HG03432 (cell line): ENCODE measurements around the gene MAB21L1.

ENCODE experiments used
- ATAC-seq: cut with Tn5 transposase; IDR thresholded peaks from one replicate; pipeline ENCODE4 v1.9.1; 2021; ENCODE audit warnings: mild to moderate bottlenecking, moderate library complexity; ENCODE audit not compliant: unreplicated experiment

The MAB21L1 gene

GRCh38 chr13:35480346-35480745, 3.9 kb upstream of the MAB21L1 start:
- no peak for ATAC-seq

- ATAC-seq, result no peak
Measured at GRCh38 chr13:35479706-35480105, 3.2 kb upstream of the MAB21L1 start.

GRCh38 chr13:35479038-35479492, 2.6 kb upstream of the MAB21L1 start:
- no peak for ATAC-seq

GRCh38 chr13:35478271-35479037, 2.0 kb upstream of the MAB21L1 start:
- no peak for ATAC-seq

- ATAC-seq, result no peak
Measured at GRCh38 chr13:35477386-35477946, 977 bp upstream of the MAB21L1 start.

- no peak for ATAC-seq
Measured at GRCh38 chr13:35475212-35475959, 1.1 kb downstream of the MAB21L1 start.

- ATAC-seq, result no peak
Measured at GRCh38 chr13:35474496-35475211, 1.8 kb downstream of the MAB21L1 start.

- no peak for ATAC-seq
Measured at GRCh38 chr13:35473802-35474201, 2.7 kb downstream of the MAB21L1 start.

- no peak for ATAC-seq
Measured at GRCh38 chr13:35473206-35473775, 3.2 kb downstream of the MAB21L1 start.

GRCh38 chr13:35472323-35472881, 4.1 kb downstream of the MAB21L1 start:
- ATAC-seq, result no peak

- ATAC-seq, result no peak
Measured at GRCh38 chr13:35471706-35472322, 4.7 kb downstream of the MAB21L1 start.

GRCh38 chr13:35470671-35471661, 5.5 kb downstream of the MAB21L1 start:
- no peak for ATAC-seq

- no peak for ATAC-seq
Measured at GRCh38 chr13:35469806-35470525, 6.5 kb downstream of the MAB21L1 start.

GRCh38 chr13:35468195-35468594, 8.3 kb downstream of the MAB21L1 start:
- ATAC-seq, result no peak

GRCh38 chr13:35465371-35465770, 11.1 kb downstream of the MAB21L1 start:
- ATAC-seq, result no peak

- no peak for ATAC-seq
Measured at GRCh38 chr13:35460061-35460460, 16.4 kb downstream of the MAB21L1 start.

GRCh38 chr13:35457258-35457657, 19.2 kb downstream of the MAB21L1 start:
- ATAC-seq, result no peak

- ATAC-seq, result no peak
Measured at GRCh38 chr13:35455022-35455421, 21.5 kb downstream of the MAB21L1 start.
